AG20443 (cell line): Measurements from ENCODE around the gene MGRN1.

ENCODE experiments used
- DNase-seq: peaks from one replicate; pipeline ENCODE4 v3.0.0; 2012; ENCODE audit warnings: low spot score, mixed read lengths

The MGRN1 gene

GRCh38 chr16:4654011-4654963 lies 29.7 kb downstream of the MGRN1 start:
- DNase-seq: no peak

GRCh38 chr16:4654964-4655590 lies 30.5 kb downstream of the MGRN1 start:
- DNase-seq: no peak

- DNase-seq: no peak
These were observed 31.2 kb downstream of the MGRN1 start for GRCh38 chr16:4655801-4656200.

GRCh38 chr16:4656221-4656620 lies 31.6 kb downstream of the MGRN1 start:
- DNase-seq: no peak

GRCh38 chr16:4656695-4657686 lies 32.4 kb downstream of the MGRN1 start:
- DNase-seq: no peak

- no peak for DNase-seq
These were observed 35.0 kb downstream of the MGRN1 start for GRCh38 chr16:4659363-4660353.

- DNase-seq: no peak
These were observed 35.9 kb downstream of the MGRN1 start for GRCh38 chr16:4660454-4661007.

GRCh38 chr16:4661661-4662060 lies 37.0 kb downstream of the MGRN1 start:
- DNase-seq: no peak

GRCh38 chr16:4663465-4663776 lies 38.8 kb downstream of the MGRN1 start:
- no peak for DNase-seq

- DNase-seq: no peak
These were observed 39.3 kb downstream of the MGRN1 start for GRCh38 chr16:4663777-4664465.

- no peak for DNase-seq
These were observed 40.2 kb downstream of the MGRN1 start for GRCh38 chr16:4664538-4665418.

GRCh38 chr16:4666537-4667202 lies 42.0 kb downstream of the MGRN1 start:
- no peak for DNase-seq

- DNase-seq: no peak
These were observed 42.8 kb downstream of the MGRN1 start for GRCh38 chr16:4667203-4667963.

GRCh38 chr16:4668313-4668960 lies 43.8 kb downstream of the MGRN1 start:
- DNase-seq: no peak

GRCh38 chr16:4673387-4674046 lies 48.9 kb downstream of the MGRN1 start:
- DNase-seq: no peak

- no peak for DNase-seq
These were observed 50.4 kb downstream of the MGRN1 start for GRCh38 chr16:4674926-4675530.
